HFF-Myc (cell line): ENCODE measurements around the gene FFAR1.

Experiments used
- DNase-seq: peaks from one replicate; pipeline ENCODE4 v3.0.0-alpha.2; 2011; ENCODE audit warnings: low read depth; ENCODE audit errors: extremely low read depth
- H3K4me3 ChIP-seq: replicated peaks from 2 replicates; pipeline ENCODE4 v1.5.1; 2011; ENCODE audit warnings: low read depth, mild to moderate bottlenecking, control low read depth, low read length
- CTCF ChIP-seq: IDR thresholded peaks from 2 replicates; pipeline ENCODE4 v1.5.1; 2012; ENCODE audit warnings: mild to moderate bottlenecking, low read depth, low read length, control low read depth; ENCODE audit errors: missing control alignments

The FFAR1 gene

GRCh38 chr19:35360880-35361420, 13.2 kb downstream of the FFAR1 start:
- no peak for TF ChIP-seq CTCF
- no peak overlapping the region for H3K4me3 ChIP-seq
- DNase-seq: no peak

- no peak for DNase-seq
- no peak for TF ChIP-seq CTCF
- H3K4me3 ChIP-seq: no peak overlapping the region
Measured at GRCh38 chr19:35362261-35363000, 14.7 kb downstream of the FFAR1 start.

DNA sequence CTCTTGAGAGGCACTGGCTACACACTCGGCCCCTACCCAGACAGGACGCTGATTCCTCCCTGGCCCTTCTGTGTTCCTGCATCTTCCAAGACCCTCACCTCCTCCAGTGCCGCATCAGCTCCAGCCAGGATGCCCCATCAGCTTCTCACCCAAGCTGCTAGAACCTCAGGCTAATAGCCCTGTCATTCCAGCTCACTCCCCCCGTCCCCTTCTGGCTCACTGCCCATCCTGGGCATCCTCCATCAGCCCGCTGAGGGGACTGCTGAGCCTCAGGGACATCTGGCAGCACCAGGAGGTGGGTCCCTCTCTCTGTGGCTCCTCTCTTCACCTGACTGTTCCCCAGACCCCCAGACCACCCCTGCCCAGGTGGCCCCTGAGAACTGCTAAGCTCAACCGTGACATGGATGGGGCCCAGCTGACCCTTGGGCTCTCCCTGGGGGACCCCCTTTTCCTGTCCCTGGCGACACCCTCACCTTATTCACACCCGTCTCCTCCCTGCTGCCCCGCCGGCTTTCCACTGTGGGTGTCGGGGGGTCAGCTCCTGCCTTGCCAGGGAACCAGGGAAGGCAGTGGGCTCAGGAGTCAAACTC, 15.4 kb downstream of the FFAR1 start:
- no peak overlapping the region for H3K4me3 ChIP-seq

DNA sequence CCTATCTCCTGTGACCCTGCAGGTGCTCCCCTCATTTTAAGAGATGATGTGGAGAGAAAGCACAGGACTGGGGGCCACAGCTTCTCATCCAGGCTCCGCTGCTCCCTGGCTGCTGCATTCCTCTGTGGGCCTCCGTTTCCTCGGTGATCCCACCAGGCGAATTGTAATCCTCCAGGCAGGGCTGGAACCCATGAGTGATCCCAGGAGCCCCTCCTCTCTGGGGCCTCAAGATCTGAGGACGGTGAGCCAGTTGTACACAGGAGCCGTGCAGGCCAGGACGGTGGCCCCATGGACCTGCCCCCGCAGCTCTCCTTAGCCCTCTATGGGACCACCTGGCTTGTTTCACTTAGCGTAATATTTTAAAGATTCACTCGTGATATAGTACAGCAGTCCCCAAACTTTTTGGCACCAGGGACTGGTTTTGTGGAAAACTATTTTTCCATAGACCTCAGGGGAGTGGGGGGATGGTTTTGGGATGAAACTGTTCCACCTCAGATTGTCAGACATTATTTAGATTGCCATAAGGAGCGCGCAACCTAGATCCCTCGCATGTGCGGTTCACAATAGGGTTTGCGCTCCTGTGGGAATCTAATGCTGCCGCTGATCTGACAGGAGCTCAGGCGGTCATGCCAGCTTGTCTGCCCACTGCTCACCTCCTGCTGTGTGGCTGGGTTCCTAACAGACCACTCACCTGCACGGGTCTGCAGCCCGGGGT, 16.2 kb downstream of the FFAR1 start:
- no peak for DNase-seq
- no peak for TF ChIP-seq CTCF

More for the DNA sequence above, 15.4 kb downstream of the FFAR1 start:
- TF ChIP-seq CTCF: no peak
- DNase-seq: no peak

GRCh38 chr19:35365303-35365702, 17.6 kb downstream of the FFAR1 start:
- H3K4me3 ChIP-seq: no peak overlapping the region
- TF ChIP-seq CTCF: no peak

More for the DNA sequence above, 16.2 kb downstream of the FFAR1 start:
- H3K4me3 ChIP-seq: no peak overlapping the region

DNA sequence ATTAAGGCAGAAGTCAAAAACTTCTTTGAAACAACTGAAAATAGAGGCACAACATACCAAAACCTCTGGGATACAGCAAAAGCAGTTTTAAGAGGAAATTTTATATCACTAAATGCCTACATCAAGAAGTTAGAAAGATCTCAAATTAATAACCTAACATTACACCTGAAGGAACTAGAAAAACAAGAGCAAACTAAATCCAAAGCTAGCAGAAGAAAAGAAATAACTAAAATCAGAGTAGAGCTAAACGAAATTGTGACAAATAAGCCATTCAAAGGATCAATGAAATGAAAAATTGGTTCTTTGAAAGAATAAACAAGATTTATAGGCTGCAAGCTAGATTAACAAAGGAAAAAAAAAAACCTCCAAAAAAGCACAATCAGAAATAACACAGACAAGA, 20.7 kb downstream of the FFAR1 start:
- DNase-seq: no peak
- TF ChIP-seq CTCF: no peak

More at GRCh38 chr19:35365303-35365702, 17.6 kb downstream of the FFAR1 start:
- no peak for DNase-seq

More for the DNA sequence above, 20.7 kb downstream of the FFAR1 start:
- no peak overlapping the region for H3K4me3 ChIP-seq
